PC-9 (cell line): ENCODE data around the gene NOX3. TPM values are rescaled to one million over a fixed set of nuclear protein-coding genes. Genes with fewer than 3 reads are reported as not detected.

Source experiments
- BruUV-seq: library from RNA; stranded (reverse); fragments of 400-500 nt; replicated peaks from 2 replicates; lab custom pipeline; 2021; lab: Mats Ljungman, UMichigan
- CTCF ChIA-PET: fragments of 300-600 bp; sonication (Branson Sonifier 250); formaldehyde crosslinking; loops from one replicate; lab custom pipeline; 2022; ENCODE audit warnings: antibody characterized with exemption; lab: Charles Lee
- POLR2A ChIA-PET: fragments of 300-600 bp; sonication (Branson Sonifier 250); formaldehyde crosslinking; loops from one replicate; lab custom pipeline; 2022; ENCODE audit warnings: antibody characterized with exemption; ENCODE audit not compliant: unreplicated experiment; lab: Charles Lee
- DNase-seq, 2 experiments: peaks; one replicate each; pipeline versions ENCODE4 v3.0.0 to v3.0.0-alpha.2; 2015 to 2022; ENCODE audit warnings: mixed read lengths in 1 of 2
- H2AFZ ChIP-seq: fragments of 200-600 bp; sonication (generic); 2 replicates; pipeline ENCODE4 v1.8.1; 2017; ENCODE audit warnings: antibody characterized with exemption
- H3F3A ChIP-seq: fragments of 200-600 bp; sonication (generic); 2 replicates; pipeline ENCODE4 v1.8.1; 2017; ENCODE audit warnings: antibody characterized with exemption, mild to moderate bottlenecking, low read depth; ENCODE audit not compliant: insufficient read depth
- H3K27ac ChIP-seq: fragments of 200-600 bp; sonication (generic); 2 replicates; pipeline ENCODE4 v1.6.1; 2016; ENCODE audit warnings: mixed run types
- H3K27me3 ChIP-seq: fragments of 200-600 bp; sonication (generic); 2 replicates; pipeline ENCODE4 v1.6.1; 2016; ENCODE audit warnings: low read depth, mixed run types; ENCODE audit not compliant: insufficient read depth
- H3K36me3 ChIP-seq: fragments of 200-600 bp; sonication (generic); 2 replicates; pipeline ENCODE4 v1.6.1; 2016; ENCODE audit warnings: low read depth, mixed run types
- H3K4me1 ChIP-seq: fragments of 200-600 bp; sonication (generic); replicated peaks from 2 replicates; pipeline ENCODE4 v1.6.1; 2016; ENCODE audit warnings: mixed run types; ENCODE audit not compliant: insufficient read depth
- H3K4me2 ChIP-seq: fragments of 200-600 bp; sonication (generic); 2 replicates; pipeline ENCODE4 v1.6.1; 2017; ENCODE audit warnings: mixed run types
- H3K4me3 ChIP-seq: fragments of 200-600 bp; sonication (generic); 2 replicates; pipeline ENCODE4 v1.6.1; 2016; ENCODE audit warnings: mixed run types
- H3K79me2 ChIP-seq: fragments of 200-600 bp; sonication (generic); 2 replicates; pipeline ENCODE4 v1.6.1; 2017; ENCODE audit warnings: low read depth, mixed run types
- H3K9me2 ChIP-seq: fragments of 200-600 bp; sonication (generic); 2 replicates; pipeline ENCODE4 v1.8.1; 2017; ENCODE audit warnings: mild to moderate bottlenecking; ENCODE audit not compliant: insufficient read depth
- H3K9me3 ChIP-seq: fragments of 200-600 bp; sonication (generic); 2 replicates; pipeline ENCODE4 v1.8.1; 2016; ENCODE audit warnings: low read depth; ENCODE audit not compliant: insufficient read depth
- H4K20me1 ChIP-seq: fragments of 200-600 bp; sonication (generic); 2 replicates; pipeline ENCODE4 v1.8.1; 2017; ENCODE audit not compliant: insufficient read depth
- CTCF ChIP-seq: fragments of 200-600 bp; sonication (generic); conservative IDR thresholded peaks from 2 replicates; pipeline ENCODE4 v1.6.1; 2017; ENCODE audit warnings: mixed run types, antibody characterized with exemption, mild to moderate bottlenecking, moderate library complexity
- EZH2 ChIP-seq: fragments of 200-600 bp; sonication (generic); IDR thresholded peaks from 2 replicates; pipeline ENCODE4 v1.8.0; 2017; ENCODE audit warnings: antibody characterized with exemption, low read depth
- intact Hi-C: fragments of 100-400 bp; cut with micrococcal nuclease; formaldehyde crosslinking; loops from one replicate; pipeline ENCODE4 v1.10.0; 2022; ENCODE audit not compliant: unreplicated experiment
- total RNA-seq: library from RNA; stranded (reverse); gene quantifications from 2 replicates; pipeline ENCODE4 v1.2.3, GENCODE V29; 2021

Gene NOX3
- total RNA-seq, 1 experiment from 2014 or later = not detected

- CTCF ChIA-PET = no interaction called here
Measured at GRCh38 chr6:155449450-155450239, 6.0 kb downstream of the NOX3 start.

DNA sequence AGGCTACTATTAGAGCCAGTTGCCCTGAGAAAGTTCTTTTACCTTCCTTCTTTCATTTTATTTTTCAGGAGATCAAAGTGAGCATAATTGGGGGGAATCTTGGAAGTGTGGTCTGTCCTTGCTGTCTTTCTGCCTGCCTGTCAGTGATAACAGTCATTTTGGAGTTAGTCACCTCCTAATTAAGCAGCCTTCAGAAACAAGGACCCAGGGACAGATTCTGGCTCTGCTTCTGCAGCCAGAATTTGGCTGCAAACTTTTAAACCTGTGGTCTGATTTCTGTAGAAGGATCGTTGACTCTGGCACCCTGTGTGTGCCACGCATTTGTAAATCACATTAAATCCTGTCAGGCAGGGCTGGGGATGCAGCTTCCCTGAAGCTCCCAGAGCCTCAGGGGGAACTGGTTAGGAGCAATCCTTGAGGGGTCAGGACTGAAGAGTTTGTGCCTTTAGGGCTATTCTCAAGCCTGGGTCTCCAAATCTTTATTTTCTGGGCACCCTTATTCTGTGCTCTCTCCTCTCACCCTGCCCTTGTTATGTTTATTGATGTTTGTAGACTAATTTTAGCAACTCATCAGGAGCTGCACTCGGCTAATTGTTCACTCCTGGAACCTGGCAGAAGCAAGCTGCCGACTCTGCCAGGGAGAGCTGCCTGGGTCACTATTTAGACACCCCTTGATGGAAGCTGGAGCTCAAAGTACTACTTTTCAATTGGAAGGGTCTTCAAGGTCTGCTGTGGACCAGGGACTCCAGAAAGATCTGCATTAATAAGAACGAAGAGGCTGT lies 6.8 kb downstream of the NOX3 start:
- H2AFZ ChIP-seq = no peak overlapping the region
- H3K9me2 ChIP-seq = no peaks in the 10 kb centered on the region
- POLR2A ChIA-PET = no interaction called here
- intact Hi-C loops = no loop called here
- TF ChIP-seq EZH2 = no peak
- no peak for TF ChIP-seq CTCF
- no peaks in the 10 kb centered on the region for H3K9me3 ChIP-seq
- H3K4me2 ChIP-seq = no peak overlapping the region
- no peak for DNase-seq
- H3K36me3 ChIP-seq = no peaks in the 10 kb centered on the region
- H3F3A ChIP-seq = no peaks in the 10 kb centered on the region
- no peaks in the 10 kb centered on the region for H3K79me2 ChIP-seq
- peaks cover 9% of the 10 kb centered on the region for H3K4me1 ChIP-seq
- CTCF ChIA-PET = interaction anchor here (0.6 kb wide), 1 partner anchor 80 kb away, joined by 9 read pairs; no protein-coding TSS in a partner anchor
- no peak overlapping the region for H3K4me3 ChIP-seq
- no peaks in the 10 kb centered on the region for H4K20me1 ChIP-seq
- H3K27me3 ChIP-seq = no peaks in the 10 kb centered on the region
- H3K27ac ChIP-seq = no peak overlapping the region
- no TSS peak for BruUV-seq

More at GRCh38 chr6:155449450-155450239, 6.0 kb downstream of the NOX3 start:
- intact Hi-C loops = no loop called here
- H3K36me3 ChIP-seq = no peaks in the 10 kb centered on the region
- H3F3A ChIP-seq = no peaks in the 10 kb centered on the region
- no peaks in the 10 kb centered on the region for H4K20me1 ChIP-seq
- H3K79me2 ChIP-seq = no peaks in the 10 kb centered on the region
- no peak overlapping the region for H2AFZ ChIP-seq
- H3K9me2 ChIP-seq = no peaks in the 10 kb centered on the region
- no peak for TF ChIP-seq EZH2
- TF ChIP-seq CTCF = no peak
- H3K4me2 ChIP-seq = no peak overlapping the region
- no peaks in the 10 kb centered on the region for H3K9me3 ChIP-seq
- no TSS peak for BruUV-seq
- POLR2A ChIA-PET = interaction anchor here (0.6 kb wide), 1 partner anchor 140 kb away, joined by 9 read pairs; no protein-coding TSS in a partner anchor
- peaks cover under 1% of the 10 kb centered on the region for H3K4me1 ChIP-seq
- no peaks in the 10 kb centered on the region for H3K27me3 ChIP-seq
- no peak overlapping the region for H3K4me3 ChIP-seq
- no peak for DNase-seq
- no peak overlapping the region for H3K27ac ChIP-seq

DNA sequence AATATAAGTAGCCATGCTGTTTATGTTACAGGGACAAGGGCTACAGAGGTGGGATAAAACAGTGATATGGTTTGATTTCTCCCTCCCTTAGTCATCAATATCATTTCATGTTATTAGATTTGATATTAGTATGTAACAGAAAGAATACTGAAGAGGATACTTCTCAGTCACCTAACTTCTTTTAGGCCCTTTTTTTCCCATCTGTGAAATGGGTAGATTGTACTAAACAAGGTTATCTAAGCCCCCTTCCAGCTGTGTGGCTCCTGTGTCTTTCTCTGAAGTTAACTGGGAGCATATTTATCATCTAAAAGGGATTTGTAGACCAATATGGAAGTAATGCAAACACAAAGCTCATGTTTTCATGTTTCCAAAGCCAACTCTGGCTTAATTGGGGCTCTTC lies 7.7 kb downstream of the NOX3 start:
- TF ChIP-seq CTCF (no peak), EZH2 (no peak)
- Histone ChIP-seq H3K4me1 (peaks cover 18% of the 10 kb centered on the region), H3K9me3 (no peaks in the 10 kb centered on the region), H3K36me3 (no peaks in the 10 kb centered on the region), H3K4me2 (no peak overlapping the region), H3K27me3 (no peaks in the 10 kb centered on the region), H3K9me2 (no peaks in the 10 kb centered on the region), H3K79me2 (no peaks in the 10 kb centered on the region), H3K27ac (no peak overlapping the region), H2AFZ (no peak overlapping the region), H3F3A (no peaks in the 10 kb centered on the region), H4K20me1 (no peaks in the 10 kb centered on the region), H3K4me3 (no peak overlapping the region)
- no peak for DNase-seq
- ChIA-PET POLR2A (no interaction called here), CTCF (interaction anchor here (0.6 kb wide), 1 partner anchor 81 kb away, joined by 9 read pairs; no protein-coding TSS in a partner anchor)
- BruUV-seq = no TSS peak
- intact Hi-C loops = no loop called here
